Endodermal cell (in vitro differentiated cells): ENCODE results near the gene LRATD1. TPM values are rescaled to one million over a fixed set of nuclear protein-coding genes. Genes with fewer than 3 reads are reported as not detected.

ENCODE experiments used
- DNase-seq: peaks from one replicate; pipeline ENCODE4 v3.0.0-alpha.2; 2017
- H3K27ac ChIP-seq: 2 replicates; pipeline ENCODE4 v1.5.1; 2013; ENCODE audit warnings: mild to moderate bottlenecking, low read depth, low read length, moderate library complexity
- H3K27me3 ChIP-seq: 2 replicates; pipeline ENCODE4 v1.6.1; 2013; ENCODE audit warnings: mild to moderate bottlenecking, low read length, moderate library complexity; ENCODE audit not compliant: insufficient read depth, control insufficient read depth, poor library complexity, severe bottlenecking
- H3K36me3 ChIP-seq: 2 replicates; pipeline ENCODE4 v1.7.0; 2013; ENCODE audit warnings: mild to moderate bottlenecking, low read length, moderate library complexity; ENCODE audit not compliant: control insufficient read depth, insufficient read depth
- H3K4me1 ChIP-seq: one replicate; pipeline ENCODE4 v1.7.0; 2013; ENCODE audit warnings: low read length; ENCODE audit not compliant: control insufficient read depth, insufficient read depth
- H3K4me3 ChIP-seq: 2 replicates; pipeline ENCODE4 v1.5.1; 2013; ENCODE audit warnings: mild to moderate bottlenecking, low read length, moderate library complexity
- H3K9ac ChIP-seq: 2 replicates; pipeline ENCODE4 v1.6.1; 2013; ENCODE audit warnings: mild to moderate bottlenecking, low read length, moderate library complexity; ENCODE audit not compliant: poor library complexity, severe bottlenecking; ENCODE audit errors: extremely low read depth
- H3K9me3 ChIP-seq: 2 replicates; pipeline ENCODE4 v1.6.1; 2013; ENCODE audit warnings: mild to moderate bottlenecking, low read length, moderate library complexity; ENCODE audit not compliant: control insufficient read depth
- H3K27ac Mint-ChIP-seq: 2 replicates; pipeline ENCODE4 v1.8.0; 2020; ENCODE audit warnings: mixed read lengths
- H3K27me3 Mint-ChIP-seq: 2 replicates; pipeline ENCODE4 v1.8.0; 2021; ENCODE audit warnings: mild to moderate bottlenecking, mixed read lengths; ENCODE audit not compliant: insufficient read depth
- H3K36me3 Mint-ChIP-seq: 2 replicates; pipeline ENCODE4 v1.8.0; 2020; ENCODE audit warnings: low read depth, mixed read lengths
- H3K4me1 Mint-ChIP-seq: 2 replicates; pipeline ENCODE4 v1.8.0; 2020; ENCODE audit warnings: mixed read lengths
- H3K4me3 Mint-ChIP-seq: 2 replicates; pipeline ENCODE4 v1.8.0; 2020; ENCODE audit warnings: mild to moderate bottlenecking, moderate library complexity, mixed read lengths
- H3K9me3 Mint-ChIP-seq: 2 replicates; pipeline ENCODE4 v1.8.0; 2020; ENCODE audit warnings: mild to moderate bottlenecking, mixed read lengths
- CTCF ChIP-seq: fragments of 200-600 bp; sonication (generic); conservative IDR thresholded peaks from 2 replicates; pipeline ENCODE4 v1.5.0; 2021; ENCODE audit warnings: antibody characterized with exemption, mild to moderate bottlenecking
- WGBS, 2 experiments: methylation state at CpG; one replicate each; pipeline versions ENCODE4 v1.1.5 to v1.1.7; 2013; ENCODE audit warnings: missing lambda C conversion rate in 2 of 2, mixed read lengths in 1 of 2; ENCODE audit not compliant: insufficient coverage in 1 of 2, insufficient read length in 1 of 2; 5-methylcytosine and 5-hydroxymethylcytosine counted together
- total RNA-seq, 2 donors: library from RNA; stranded (reverse); fragmentation: NEBNext Ultra II Directional in 1 of 2; extraction: Animal tissue kit (Norgen Biotek cat#: 25700) in 1 of 2; gene quantifications; 2 replicates in 1 of 2; 3 replicates in 1 of 2; pipeline ENCODE4 v1.2.1, GENCODE V29; 2021

LRATD1 gene
- total RNA-seq, 2 donors from 2014 or later = 0.95 to 2.6 TPM

GRCh38 chr2:14677039-14677438 is 44.5 kb downstream of the LRATD1 start:
- H3K27me3 ChIP-seq = no peaks in the 10 kb centered on the region
- no peak for TF ChIP-seq CTCF
- no peak overlapping the region for H3K4me3 Mint-ChIP-seq
- H3K27ac Mint-ChIP-seq = no peak overlapping the region
- no peaks in the 10 kb centered on the region for H3K36me3 ChIP-seq
- H3K4me1 ChIP-seq = no peaks in the 10 kb centered on the region
- H3K27me3 Mint-ChIP-seq = peaks cover 3% of the 10 kb centered on the region
- DNase-seq = no peak
- H3K27ac ChIP-seq = no peak overlapping the region
- WGBS, 2 experiments = 82% methylated on average over 1 of the region's 1 CpG; no CpG with 5 or more reads in 1 of the 2 experiments
- H3K9ac ChIP-seq = no peak overlapping the region
- no peak overlapping the region for H3K4me3 ChIP-seq
- no peaks in the 10 kb centered on the region for H3K36me3 Mint-ChIP-seq
- H3K4me1 Mint-ChIP-seq = no peaks in the 10 kb centered on the region
- no peaks in the 10 kb centered on the region for H3K9me3 Mint-ChIP-seq
- no peaks in the 10 kb centered on the region for H3K9me3 ChIP-seq

- Mint-ChIP-seq H3K4me3 (no peak overlapping the region), H3K36me3 (no peaks in the 10 kb centered on the region), H3K27ac (no peak overlapping the region), H3K4me1 (no peaks in the 10 kb centered on the region), H3K9me3 (no peaks in the 10 kb centered on the region), H3K27me3 (peaks cover 3% of the 10 kb centered on the region)
- TF ChIP-seq CTCF = no peak
- Histone ChIP-seq H3K4me3 (no peak overlapping the region), H3K4me1 (no peaks in the 10 kb centered on the region), H3K9me3 (no peaks in the 10 kb centered on the region), H3K27ac (no peak overlapping the region), H3K27me3 (no peaks in the 10 kb centered on the region), H3K9ac (no peak overlapping the region), H3K36me3 (no peaks in the 10 kb centered on the region)
- DNase-seq = no peak
- WGBS, 2 experiments = 64 to 100% methylated on average over 1 of the region's 1 CpG
These were observed 46.2 kb downstream of the LRATD1 start for GRCh38 chr2:14678761-14679160.

GRCh38 chr2:14681608-14682007 is 49.1 kb downstream of the LRATD1 start:
- H3K27me3 ChIP-seq = no peaks in the 10 kb centered on the region
- H3K4me1 Mint-ChIP-seq = no peaks in the 10 kb centered on the region
- no peaks in the 10 kb centered on the region for H3K36me3 ChIP-seq
- no peak overlapping the region for H3K27ac ChIP-seq
- H3K9me3 Mint-ChIP-seq = no peaks in the 10 kb centered on the region
- no peaks in the 10 kb centered on the region for H3K4me1 ChIP-seq
- H3K36me3 Mint-ChIP-seq = no peaks in the 10 kb centered on the region
- peaks cover 3% of the 10 kb centered on the region for H3K27me3 Mint-ChIP-seq
- H3K9me3 ChIP-seq = no peaks in the 10 kb centered on the region
- no peak overlapping the region for H3K4me3 ChIP-seq
- no peak overlapping the region for H3K4me3 Mint-ChIP-seq
- H3K9ac ChIP-seq = no peak overlapping the region
- H3K27ac Mint-ChIP-seq = no peak overlapping the region
- WGBS, 2 experiments = 87 to 89% methylated on average over 3 of the region's 3 CpGs
- DNase-seq = no peak
- TF ChIP-seq CTCF = no peak
